IMR-90 (cell line): ENCODE data around the gene OSBPL3. TPM values are rescaled to one million over a fixed set of nuclear protein-coding genes. Genes with fewer than 3 reads are reported as not detected.

Experiments
- ATAC-seq: fragments of 200-7000 bp; cut with Tn5 transposase; 2 replicates; pipeline ENCODE4 v1.9.1; 2020; ENCODE audit warnings: low read depth, mild to moderate bottlenecking, moderate library complexity
- BruUV-seq: library from RNA; stranded (reverse); fragments of 400-500 nt; replicated peaks from 2 replicates; lab custom pipeline; 2021; lab: Mats Ljungman, UMichigan
- CTCF ChIA-PET: fragments of 300-600 bp; formaldehyde crosslinking; extraction: SDS; loops from one replicate; lab custom pipeline; 2021; ENCODE audit warnings: antibody characterized with exemption; lab: Yijun Ruan, JAX
- POLR2A ChIA-PET: fragments of 300-600 bp; sonication (Branson Sonifier 250); formaldehyde crosslinking; loops from one replicate; lab custom pipeline; 2022; ENCODE audit warnings: antibody characterized with exemption; ENCODE audit not compliant: unreplicated experiment; lab: Charles Lee
- DNase-seq: peaks from one replicate; pipeline ENCODE4 v3.0.0; 2013
- H2AFZ ChIP-seq: replicated peaks from 2 replicates; pipeline ENCODE3; 2013; ENCODE audit warnings: low read length, mild to moderate bottlenecking; ENCODE audit not compliant: poor library complexity
- H2AK5ac ChIP-seq: 2 replicates; pipeline ENCODE4 v1.6.1; 2013; ENCODE audit warnings: low read depth, low read length, inconsistent platforms
- H2AK9ac ChIP-seq: replicated peaks from 2 replicates; pipeline ENCODE3; 2013; ENCODE audit warnings: mild to moderate bottlenecking, low read depth, low read length, moderate library complexity; ENCODE audit not compliant: poor library complexity
- H2BK120ac ChIP-seq: 2 replicates; pipeline ENCODE4 v1.6.1; 2013; ENCODE audit warnings: low read depth, low read length, inconsistent platforms
- H2BK15ac ChIP-seq: 3 replicates; pipeline ENCODE4 v1.6.1; 2013; ENCODE audit warnings: low read depth, low read length, inconsistent platforms
- H2BK20ac ChIP-seq: 2 replicates; pipeline ENCODE4 v1.6.1; 2013; ENCODE audit warnings: low read depth, mild to moderate bottlenecking, inconsistent platforms, low read length, moderate library complexity
- H2BK5ac ChIP-seq: 2 replicates; pipeline ENCODE4 v1.6.1; 2013; ENCODE audit warnings: mild to moderate bottlenecking, low read depth, low read length, inconsistent platforms; ENCODE audit not compliant: poor library complexity, severe bottlenecking
- H3K14ac ChIP-seq: replicated peaks from 2 replicates; pipeline ENCODE4 v1.6.1; 2013; ENCODE audit warnings: low read depth, low read length, inconsistent platforms
- H3K18ac ChIP-seq: 2 replicates; pipeline ENCODE4 v1.6.1; 2013; ENCODE audit warnings: low read depth, low read length, control low read depth
- H3K23ac ChIP-seq: 2 replicates; pipeline ENCODE4 v1.6.1; 2013; ENCODE audit warnings: low read depth, low read length, inconsistent platforms
- H3K27ac ChIP-seq: 2 replicates; pipeline ENCODE4 v1.5.1; 2013; ENCODE audit warnings: mild to moderate bottlenecking, control low read depth, low read length; ENCODE audit not compliant: insufficient read depth
- H3K27me3 ChIP-seq: 2 replicates; pipeline ENCODE4 v1.6.1; 2013; ENCODE audit warnings: low read length; ENCODE audit not compliant: control insufficient read depth, insufficient read depth
- H3K36me3 ChIP-seq: 2 replicates; pipeline ENCODE4 v1.6.1; 2013; ENCODE audit warnings: low read length, mixed read lengths; ENCODE audit not compliant: control insufficient read depth, insufficient read depth
- H3K4ac ChIP-seq: 2 replicates; pipeline ENCODE4 v1.6.1; 2013; ENCODE audit warnings: low read depth, low read length, inconsistent platforms
- H3K4me1 ChIP-seq: 2 replicates; pipeline ENCODE4 v1.6.1; 2013; ENCODE audit warnings: low read length, mixed read lengths; ENCODE audit not compliant: control insufficient read depth, insufficient read depth
- H3K4me2 ChIP-seq: 2 replicates; pipeline ENCODE4 v1.6.1; 2013; ENCODE audit warnings: low read depth, mild to moderate bottlenecking, control low read depth, low read length, moderate library complexity
- H3K4me3 ChIP-seq: 2 replicates; pipeline ENCODE4 v1.5.1; 2013; ENCODE audit warnings: low read depth, mild to moderate bottlenecking, control low read depth, low read length, moderate library complexity; ENCODE audit not compliant: insufficient read depth
- H3K56ac ChIP-seq: 2 replicates; pipeline ENCODE4 v1.6.1; 2013; ENCODE audit warnings: low read length, inconsistent platforms; ENCODE audit not compliant: insufficient read depth; ENCODE audit errors: extremely low read depth
- H3K79me1 ChIP-seq, 2 experiments: 2 replicates each; pipeline ENCODE4 v1.6.1; 2013; ENCODE audit warnings: low read length in 2 of 2, inconsistent platforms in 1 of 2, low read depth in 1 of 2
- H3K9ac ChIP-seq: 2 replicates; pipeline ENCODE4 v1.6.1; 2013; ENCODE audit warnings: low read depth, low read length, control low read depth
- H3K9me1 ChIP-seq: 2 replicates; pipeline ENCODE4 v1.6.1; 2013; ENCODE audit warnings: low read length, inconsistent platforms; ENCODE audit not compliant: insufficient read depth
- H3K9me3 ChIP-seq: 2 replicates; pipeline ENCODE4 v1.6.1; 2013; ENCODE audit warnings: low read length; ENCODE audit not compliant: control insufficient read depth, insufficient read depth
- H4K20me1 ChIP-seq: 2 replicates; pipeline ENCODE4 v1.6.1; 2013; ENCODE audit warnings: low read length, inconsistent platforms; ENCODE audit not compliant: insufficient read depth
- H4K5ac ChIP-seq: 2 replicates; pipeline ENCODE4 v1.6.1; 2013; ENCODE audit warnings: mild to moderate bottlenecking, low read depth, low read length, control low read depth
- H4K8ac ChIP-seq, 2 experiments: 2 replicates each; pipeline ENCODE4 v1.6.1; 2013; ENCODE audit warnings: low read depth in 2 of 2, low read length in 2 of 2, control low read depth in 1 of 2, inconsistent platforms in 1 of 2
- H4K91ac ChIP-seq: 2 replicates; pipeline ENCODE4 v1.6.1; 2013; ENCODE audit warnings: low read depth, low read length, inconsistent platforms; ENCODE audit not compliant: insufficient read depth
- MAFK ChIP-seq: IDR thresholded peaks from 2 replicates; pipeline ENCODE4 v1.6.1; 2012; ENCODE audit warnings: low read depth, low read length, improper control_type of control experiment
- MXI1 ChIP-seq: IDR thresholded peaks from 2 replicates; pipeline ENCODE4 v1.6.1; 2012; ENCODE audit warnings: low read depth, mild to moderate bottlenecking, low read length, moderate library complexity, borderline replicate concordance
- RAD21 ChIP-seq: IDR thresholded peaks from 2 replicates; pipeline ENCODE4 v1.6.1; 2012; ENCODE audit warnings: low read length, improper control_type of control experiment
- RCOR1 ChIP-seq: IDR thresholded peaks from 2 replicates; pipeline ENCODE4 v1.6.1; 2012; ENCODE audit warnings: mild to moderate bottlenecking, low read length, improper control_type of control experiment; ENCODE audit not compliant: insufficient replicate concordance
- RFX5 ChIP-seq: IDR thresholded peaks from 2 replicates; pipeline ENCODE4 v1.8.0; 2012; ENCODE audit warnings: low read depth, mild to moderate bottlenecking, low read length, moderate library complexity
- WGBS, 2 experiments: methylation state at CpG; one replicate each; pipeline versions ENCODE4 v1.1.5 to v1.1.7; 2013; ENCODE audit warnings: missing lambda C conversion rate in 2 of 2; ENCODE audit not compliant: insufficient read length in 1 of 2; ENCODE audit errors: extremely low coverage in 2 of 2; 5-methylcytosine and 5-hydroxymethylcytosine counted together
- dilution Hi-C: fragments of 300-500 bp; cut with HindIII; formaldehyde crosslinking; loops from one replicate; pipeline ENCODE4 v1.14.3; 2018; ENCODE audit warnings: low sequenced_read_pairs; ENCODE audit not compliant: unreplicated experiment
- in situ Hi-C: fragments of 300-500 bp; cut with MboI; formaldehyde crosslinking; loops from 3 replicates; pipeline ENCODE4 v1.14.3; 2019; ENCODE audit warnings: low sequenced_read_pairs, inconsistent platforms, mixed read lengths
- intact Hi-C: fragments of 100-400 bp; cut with micrococcal nuclease; formaldehyde crosslinking; loops from 2 replicates; pipeline ENCODE4 v1.10.0; 2022
- polyA plus RNA-seq, 3 experiments: library from polyadenylated mRNA; depleted of rRNA; stranded (reverse); fragments of >200 nt; gene quantifications; 2 replicates each; pipeline ENCODE4 v1.2.3, GENCODE V29; 2012; ENCODE audit warnings: low replicate concordance in 1 of 3
- total RNA-seq: library from RNA; depleted of rRNA; stranded (reverse); fragments of >200 nt; gene quantifications from 2 replicates; pipeline ENCODE4 v1.2.3, GENCODE V29; 2012

OSBPL3 gene
- total and polyA plus RNA-seq, 2 of the 4 experiments (the other 2 are of a cell fraction) = 18.0 to 29.9 TPM

- peak overlapping the region; percentile 99; the same call in 1 of the 2 replicates for H4K5ac ChIP-seq
Observed at GRCh38 chr7:24972166-24972477, 7.9 kb downstream of the OSBPL3 start.

More at GRCh38 chr7:24972166-24972477, 7.9 kb downstream of the OSBPL3 start:
- Histone ChIP-seq H3K56ac (0 out of 2 replicates have a peak overlapping the region, but pooled peaks have one; percentile 7), H3K9ac (no peak overlapping the region), H2BK20ac (peak overlapping the region; percentile 98), H3K23ac (peak overlapping the region; percentile 99), H3K79me1 (peaks cover 25 to 68% of the 10 kb centered on the region in 2 experiments), H2AK9ac (no peak overlapping the region), H3K27ac (peak overlapping the region; percentile 93; the same call in 1 of the 2 replicates), H2BK5ac (peak overlapping the region; percentile 99), H3K4me1 (peaks cover 28% of the 10 kb centered on the region), H3K14ac (peak overlapping the region; percentile 72), H4K91ac (peak overlapping the region; percentile 100), H2AFZ (no peak overlapping the region), H3K4me3 (no peak overlapping the region), H2AK5ac (peak overlapping the region; percentile 100; the same call in 1 of the 2 replicates), H3K9me3 (no peaks in the 10 kb centered on the region), H4K20me1 (no peaks in the 10 kb centered on the region), H3K27me3 (no peaks in the 10 kb centered on the region), H2BK15ac (peak overlapping the region; percentile 93; the same call in 2 of the 3 replicates), H3K4me2 (peak overlapping the region; percentile 12; the same call in 1 of the 2 replicates), H3K4ac (peak overlapping the region; percentile 100), H3K18ac (peak overlapping the region; percentile 99), H3K9me1 (peaks cover 18% of the 10 kb centered on the region), H3K36me3 (no peaks in the 10 kb centered on the region), H4K8ac (peak overlapping the region; percentile 96 to 98; a peak in 3 of 4 replicates), H2BK120ac (peak overlapping the region; percentile 100)
- dilution Hi-C loops (no loop called here), intact Hi-C loops (loop anchor here (10.0 kb wide), 1 partner anchor 47 kb away; no protein-coding TSS in a partner anchor), in situ Hi-C loops (no loop called here)
- ATAC-seq (no peak), DNase-seq (no peak)
- CTCF ChIA-PET = interaction anchor here (1.8 kb wide), 1 partner anchor 160 kb away, joined by 7 read pairs; no protein-coding TSS in a partner anchor
- POLR2A ChIA-PET = no interaction called here
- WGBS, 2 experiments = no CpG with 5 or more reads among the region's 1 CpG
- TF ChIP-seq MAFK (no peak), MXI1 (no peak), RAD21 (no peak), RFX5 (no peak), RCOR1 (no peak)
- no TSS peak for BruUV-seq
